HL-60 (cell line): ENCODE measurements around the gene LRRC39.

Source experiments
- CTCF ChIP-seq: IDR thresholded peaks from one replicate; pipeline ENCODE4 v1.5.1; 2011; ENCODE audit warnings: low read length, control low read depth, inconsistent platforms; ENCODE audit not compliant: insufficient read depth
- POLR2AphosphoS5 ChIP-seq: IDR thresholded peaks from 2 replicates; pipeline ENCODE4 v1.6.1; 2012; ENCODE audit warnings: low read depth
- REST ChIP-seq: IDR thresholded peaks from 2 replicates; pipeline ENCODE4 v1.6.1; 2012; ENCODE audit warnings: low read depth; ENCODE audit not compliant: insufficient replicate concordance
- SPI1 ChIP-seq: IDR thresholded peaks from 2 replicates; pipeline ENCODE4 v1.6.1; 2012; ENCODE audit warnings: low read depth, mild to moderate bottlenecking, borderline replicate concordance

GRCh38 chr1:100146958-100147357 lies 31.1 kb downstream of the LRRC39 start:
- no peak for TF ChIP-seq CTCF
- no peak for TF ChIP-seq REST
- no peak for TF ChIP-seq POLR2AphosphoS5
- TF ChIP-seq SPI1 = no peak
